HG02678 (cell line): Measurements from ENCODE around the gene LDB2.

Source experiments
- ATAC-seq: cut with Tn5 transposase; IDR thresholded peaks from one replicate; pipeline ENCODE4 v1.9.1; 2021; ENCODE audit warnings: mild to moderate bottlenecking, moderate library complexity; ENCODE audit not compliant: unreplicated experiment

The LDB2 gene

DNA sequence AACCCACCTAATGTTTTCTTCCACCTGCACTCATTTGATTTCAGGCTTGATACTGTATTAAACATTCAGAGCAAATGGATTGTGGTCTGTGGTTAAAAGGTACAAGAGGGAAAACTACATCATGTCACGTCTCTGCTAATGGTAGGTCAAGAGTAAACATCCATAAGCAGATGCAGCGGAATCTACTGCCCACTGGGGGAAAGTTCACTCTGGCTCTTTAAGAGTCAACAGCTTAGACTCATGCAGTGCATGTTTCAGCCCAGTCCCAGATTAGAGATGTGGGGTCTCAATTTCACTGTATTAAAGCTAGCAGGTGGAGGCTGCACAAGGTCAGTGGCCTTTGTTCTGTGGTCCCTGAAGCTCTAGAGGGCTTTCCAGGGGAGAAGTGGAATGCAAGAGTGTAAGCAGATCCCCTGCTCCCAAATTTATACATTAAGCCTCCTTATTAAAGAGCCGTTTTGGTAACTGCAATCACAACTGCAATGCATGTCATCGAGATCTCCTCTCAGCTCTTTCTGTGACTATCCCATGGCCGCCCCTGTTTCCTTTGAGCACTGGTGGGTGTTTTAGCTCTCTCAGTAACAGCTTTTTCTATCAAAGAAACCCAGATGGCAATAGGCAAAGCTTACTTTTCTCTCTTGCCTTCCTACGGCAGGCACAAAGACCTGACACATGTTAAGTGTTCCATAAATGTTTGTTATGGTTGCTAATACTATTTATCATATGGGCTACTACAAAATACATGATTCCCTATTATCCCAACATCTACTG, 53.4 kb downstream of the LDB2 start:
- ATAC-seq: no peak

GRCh38 chr4:16843831-16844508, 54.5 kb downstream of the LDB2 start:
- ATAC-seq: no peak

- ATAC-seq: no peak
These were observed 60.1 kb downstream of the LDB2 start for GRCh38 chr4:16838226-16838875.

- no peak for ATAC-seq
These were observed 61.0 kb downstream of the LDB2 start for GRCh38 chr4:16837475-16837874.

DNA sequence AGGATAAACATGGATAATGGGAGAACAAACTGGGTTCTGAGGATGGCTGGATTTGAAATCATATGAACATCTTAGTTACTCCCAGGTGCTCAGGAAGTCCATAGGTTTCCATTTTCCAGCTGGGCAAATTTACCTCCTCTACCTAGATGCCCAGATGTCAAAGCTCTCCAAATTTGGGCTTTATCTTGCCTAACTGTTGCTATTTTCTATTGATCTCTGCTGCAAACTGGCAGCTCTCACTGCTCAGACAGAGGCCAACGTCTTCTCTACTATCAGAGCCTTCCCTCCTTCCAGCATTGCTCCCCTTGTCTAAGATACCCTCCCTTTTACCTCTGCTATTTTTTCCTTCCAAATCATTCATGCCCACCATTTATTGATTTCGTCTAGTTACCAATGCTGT, 62.1 kb downstream of the LDB2 start:
- ATAC-seq: no peak

GRCh38 chr4:16835597-16836247, 62.7 kb downstream of the LDB2 start:
- no peak for ATAC-seq

GRCh38 chr4:16834814-16835213, 63.6 kb downstream of the LDB2 start:
- no peak for ATAC-seq

- ATAC-seq: no peak
These were observed 64.7 kb downstream of the LDB2 start for GRCh38 chr4:16833722-16834121.

DNA sequence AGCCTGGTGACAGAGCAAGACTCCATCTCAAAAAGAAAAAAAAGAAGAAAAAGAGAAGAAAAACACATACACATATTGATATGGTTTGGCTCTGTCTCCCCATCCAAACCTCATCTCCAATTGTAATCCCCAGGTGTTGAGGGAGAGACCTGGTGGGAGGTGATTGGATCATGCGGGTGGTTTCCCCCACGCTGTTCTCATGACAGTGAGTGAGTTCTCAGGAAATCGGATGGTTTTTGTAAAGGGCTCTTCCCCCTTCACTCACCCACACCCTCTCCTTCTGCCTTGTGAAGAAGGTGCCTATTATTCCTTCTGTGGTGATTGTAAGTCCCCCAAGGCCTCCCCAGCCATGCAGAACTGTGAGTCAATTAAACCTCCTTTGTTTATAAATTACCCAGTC, 68.4 kb downstream of the LDB2 start:
- ATAC-seq: no peak

DNA sequence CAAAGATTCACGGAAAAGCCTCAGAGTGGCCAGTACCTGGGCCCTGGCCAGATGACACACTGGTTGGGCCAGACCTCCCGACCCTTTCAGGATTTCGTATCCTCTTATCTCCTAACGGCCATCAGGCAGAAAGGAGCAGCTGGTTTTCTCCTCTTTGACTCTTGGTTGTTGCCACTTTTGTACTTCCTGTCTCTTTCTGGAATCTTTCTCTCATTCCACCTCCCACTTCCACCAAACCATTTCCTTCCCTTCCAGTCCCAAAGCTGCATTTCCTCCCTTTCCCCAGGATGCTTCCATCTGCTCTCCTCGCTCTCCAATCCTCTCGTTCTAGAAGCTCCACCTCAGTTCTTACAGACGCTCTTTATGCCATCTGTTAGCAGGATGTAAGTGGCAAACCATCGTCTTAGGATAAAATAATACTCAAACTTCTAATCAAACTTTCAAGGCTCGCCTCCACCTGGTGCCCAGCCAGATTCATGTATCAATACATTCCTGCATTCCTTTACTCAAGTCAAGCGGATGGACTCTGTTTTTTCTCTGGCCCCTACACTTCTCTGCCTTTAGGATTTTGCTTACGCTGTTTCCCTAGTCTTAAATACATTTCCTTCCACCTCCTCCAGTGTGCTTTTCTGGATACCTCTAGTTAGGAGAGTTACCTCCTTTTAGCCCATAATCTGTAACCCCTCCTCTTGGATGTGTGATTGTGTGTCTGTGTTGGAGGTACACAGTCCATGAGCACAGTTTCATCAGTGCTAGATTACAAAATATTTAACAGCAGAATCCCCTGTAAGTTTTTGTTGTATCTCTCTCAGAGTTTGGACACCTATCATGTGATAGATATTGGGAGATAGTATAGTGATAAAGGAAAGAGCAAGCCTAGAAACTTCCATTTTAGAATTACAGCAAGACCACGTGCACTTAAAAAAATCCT, 70.4 kb downstream of the LDB2 start:
- ATAC-seq: no peak

- no peak for ATAC-seq
These were observed 71.4 kb downstream of the LDB2 start for GRCh38 chr4:16827045-16827444.

- ATAC-seq: no peak
These were observed 72.0 kb downstream of the LDB2 start for GRCh38 chr4:16826406-16826910.

DNA sequence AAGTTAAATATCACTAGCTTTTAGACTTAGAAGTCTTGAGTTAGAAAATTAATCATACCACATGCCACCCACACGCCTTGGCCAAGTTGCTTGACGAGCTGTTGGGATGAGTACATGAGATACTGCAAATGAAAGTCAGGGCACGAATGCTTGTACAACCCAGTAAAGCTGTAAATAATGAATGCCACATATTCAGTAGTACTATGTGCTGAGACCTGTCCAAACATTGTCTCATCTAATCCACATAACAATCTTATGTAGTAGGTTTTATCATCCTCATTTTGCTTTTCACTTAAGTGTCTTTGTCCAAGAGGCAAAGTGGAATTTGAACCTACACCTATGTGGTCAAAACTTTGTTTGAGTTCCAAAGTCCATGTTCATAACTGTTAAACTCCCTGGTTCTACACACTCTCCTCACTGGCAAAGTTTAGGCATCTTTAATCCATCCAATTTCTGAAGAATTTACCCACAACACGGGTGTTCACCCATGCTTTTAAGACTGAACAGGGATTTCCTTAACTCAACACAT, 74.1 kb downstream of the LDB2 start:
- no peak for ATAC-seq

- ATAC-seq: no peak
These were observed 78.1 kb downstream of the LDB2 start for GRCh38 chr4:16820329-16820728.

DNA sequence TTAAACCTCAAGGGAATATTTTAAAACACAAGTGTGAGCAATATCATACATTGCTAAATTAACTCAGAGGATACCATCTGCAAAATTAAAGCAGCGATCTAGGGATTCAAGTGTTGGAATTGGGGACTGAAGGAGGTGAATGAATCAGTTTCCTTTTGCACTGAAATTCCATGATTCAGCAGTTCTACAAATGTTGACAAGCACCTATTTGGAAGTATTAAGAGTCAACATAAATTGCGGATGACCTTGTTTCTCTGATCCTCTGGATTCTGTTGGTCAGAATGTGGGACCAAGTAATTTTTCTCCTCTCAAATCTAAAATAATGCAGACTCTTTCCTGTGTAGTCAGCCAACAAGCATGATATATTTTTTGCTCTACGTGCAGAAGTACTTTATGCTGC, 78.8 kb downstream of the LDB2 start:
- no peak for ATAC-seq

DNA sequence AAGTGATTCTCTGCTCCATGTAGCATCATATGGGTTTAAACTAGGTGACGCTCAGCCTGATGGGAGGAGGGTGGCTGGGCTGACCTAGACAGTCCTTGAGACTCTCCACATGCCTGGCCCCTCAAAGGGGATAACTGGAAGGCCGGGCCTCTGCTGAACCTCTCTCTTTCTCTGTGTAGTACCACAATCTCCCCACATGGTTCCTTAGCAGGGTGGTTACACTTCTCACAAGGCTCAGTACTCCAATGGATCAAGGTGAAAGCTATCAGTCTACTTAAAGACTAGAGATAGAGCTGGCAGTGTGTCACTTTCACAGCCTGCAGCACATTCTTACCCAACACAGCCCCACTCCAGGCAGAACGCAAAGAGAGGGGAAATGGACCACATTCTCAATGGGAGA, 80.4 kb downstream of the LDB2 start:
- no peak for ATAC-seq

- ATAC-seq: no peak
These were observed 81.2 kb downstream of the LDB2 start for GRCh38 chr4:16817286-16817685.

GRCh38 chr4:16814361-16814760, 84.1 kb downstream of the LDB2 start:
- ATAC-seq: no peak

- no peak for ATAC-seq
These were observed 86.4 kb downstream of the LDB2 start for GRCh38 chr4:16812041-16812440.

GRCh38 chr4:16809943-16810342, 88.5 kb downstream of the LDB2 start:
- ATAC-seq: no peak
